ENCODE results near the gene LAD1.

The LAD1 gene

GRCh38 chr1:201347498-201348210 is 51.5 kb downstream of the LAD1 start:
- DNase-seq (ENCODE audit: low spot score): no peak

GRCh38 chr1:201346987-201347386 is 52.1 kb downstream of the LAD1 start:
- DNase-seq (ENCODE audit: low spot score): no peak

GRCh38 chr1:201346337-201346939 is 52.7 kb downstream of the LAD1 start:
- DNase-seq (ENCODE audit: low spot score): no peak

- no peak for DNase-seq (ENCODE audit: low spot score)
Observed at GRCh38 chr1:201345081-201345355, 54.1 kb downstream of the LAD1 start.

GRCh38 chr1:201344206-201345080 is 54.7 kb downstream of the LAD1 start:
- no peak for DNase-seq (ENCODE audit: low spot score)

GRCh38 chr1:201341377-201341776 is 57.7 kb downstream of the LAD1 start:
- DNase-seq (ENCODE audit: low spot score): no peak

- DNase-seq (ENCODE audit: low spot score): no peak
Observed at GRCh38 chr1:201336711-201337450, 62.2 kb downstream of the LAD1 start.

GRCh38 chr1:201335901-201336300 is 63.2 kb downstream of the LAD1 start:
- no peak for DNase-seq (ENCODE audit: low spot score)

- no peak for DNase-seq (ENCODE audit: low spot score)
Observed at GRCh38 chr1:201335174-201335870, 63.8 kb downstream of the LAD1 start.

- no peak for DNase-seq (ENCODE audit: low spot score)
Observed at GRCh38 chr1:201334325-201335173, 64.6 kb downstream of the LAD1 start.

- DNase-seq (ENCODE audit: low spot score): no peak
Observed at GRCh38 chr1:201332616-201333335, 66.3 kb downstream of the LAD1 start.

GRCh38 chr1:201332021-201332420 is 67.1 kb downstream of the LAD1 start:
- DNase-seq (ENCODE audit: low spot score): no peak

GRCh38 chr1:201331166-201331565 is 68.0 kb downstream of the LAD1 start:
- no peak for DNase-seq (ENCODE audit: low spot score)
